Suppressor macrophage treated with lipopolysaccharide for 1 hour (primary cell): Measurements from ENCODE around the gene MTHFSD.
A peak's percentile ranks its signal among the peaks of the same experiment; 100 is the strongest.

Source experiments
- DNase-seq, 3 donors: peaks; one replicate each; pipeline ENCODE4 v3.0.0-alpha.2; 2020 to 2022

The MTHFSD gene

DNA sequence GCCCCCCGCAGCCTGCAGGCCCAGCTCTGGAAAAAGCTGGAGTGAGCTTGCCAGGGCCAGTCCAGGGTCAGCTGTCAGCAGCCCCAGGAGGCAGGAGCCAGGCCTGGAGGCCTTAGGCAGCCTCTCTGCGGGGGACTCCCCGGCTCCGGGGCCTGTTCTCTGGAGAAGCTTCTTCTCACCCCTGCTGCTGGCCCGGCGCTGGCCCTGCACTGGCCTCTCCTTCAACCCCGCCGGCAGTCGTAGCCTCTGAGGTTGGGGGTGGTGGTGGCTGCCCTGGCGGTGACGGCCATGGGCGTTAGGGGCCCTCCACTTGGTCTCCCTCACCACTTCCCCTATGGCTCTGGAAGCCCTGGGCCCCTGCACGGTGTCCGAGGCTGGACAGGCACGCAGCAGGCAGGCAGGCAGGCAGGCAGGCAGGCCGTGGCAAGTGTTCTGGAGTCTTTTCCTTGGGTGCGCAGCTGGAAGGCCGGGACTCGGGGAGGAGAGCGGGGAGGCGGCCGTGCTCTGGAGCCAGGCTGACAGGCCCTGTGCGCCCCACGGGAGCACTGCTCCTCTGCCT lies 42.7 kb downstream of the MTHFSD start:
- DNase-seq, result no peak

DNA sequence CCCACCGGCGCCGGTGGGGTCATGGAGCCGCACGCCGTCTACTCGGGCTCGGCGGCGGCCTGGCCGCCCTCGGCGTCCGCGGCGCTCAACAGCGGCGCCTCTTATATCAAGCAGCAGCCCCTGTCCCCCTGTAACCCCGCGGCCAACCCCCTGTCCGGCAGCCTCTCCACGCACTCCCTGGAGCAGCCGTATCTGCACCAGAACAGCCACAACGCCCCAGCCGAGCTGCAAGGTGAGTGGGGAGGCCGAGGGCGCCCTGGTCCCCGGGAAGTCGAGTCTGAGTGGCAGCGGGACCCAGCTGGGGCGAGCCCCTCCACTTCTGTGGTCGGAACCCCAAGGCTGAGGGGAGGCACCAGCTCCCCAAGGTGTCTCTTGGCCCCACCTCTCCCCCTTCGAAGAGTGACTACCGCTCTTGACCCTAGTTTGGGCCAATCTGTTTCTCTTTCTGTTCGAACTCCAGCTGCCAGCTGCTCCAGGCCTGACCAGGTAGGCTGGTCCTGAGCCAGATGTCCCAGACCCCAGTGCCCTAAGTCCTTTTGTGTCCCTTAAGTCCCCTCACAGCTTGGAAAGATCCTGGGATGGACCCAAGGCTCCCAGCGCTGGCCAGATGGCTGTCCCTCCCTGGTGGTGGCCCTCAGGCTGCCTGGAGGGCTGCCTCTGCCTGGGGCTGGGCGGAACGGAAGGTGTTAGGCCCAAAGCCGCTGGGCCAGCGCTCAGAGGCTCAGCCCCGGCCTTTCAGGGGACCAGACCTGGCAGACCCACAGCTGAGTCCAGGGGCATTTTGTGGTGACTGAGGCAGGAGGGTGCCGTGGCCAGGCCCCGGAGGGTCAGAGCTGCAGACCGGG lies 43.5 kb downstream of the MTHFSD start:
- DNase-seq, result no peak

GRCh38 chr16:86510465-86511261 lies 44.4 kb downstream of the MTHFSD start, which contains the start of gene FOXF1:
FOXF1 (plus strand) TSS chr16:86510527; CDS start chr16:86510570, 43 bp downstream.
- DNase-seq, result peak; percentile 45 to 71 (median 48)

DNA sequence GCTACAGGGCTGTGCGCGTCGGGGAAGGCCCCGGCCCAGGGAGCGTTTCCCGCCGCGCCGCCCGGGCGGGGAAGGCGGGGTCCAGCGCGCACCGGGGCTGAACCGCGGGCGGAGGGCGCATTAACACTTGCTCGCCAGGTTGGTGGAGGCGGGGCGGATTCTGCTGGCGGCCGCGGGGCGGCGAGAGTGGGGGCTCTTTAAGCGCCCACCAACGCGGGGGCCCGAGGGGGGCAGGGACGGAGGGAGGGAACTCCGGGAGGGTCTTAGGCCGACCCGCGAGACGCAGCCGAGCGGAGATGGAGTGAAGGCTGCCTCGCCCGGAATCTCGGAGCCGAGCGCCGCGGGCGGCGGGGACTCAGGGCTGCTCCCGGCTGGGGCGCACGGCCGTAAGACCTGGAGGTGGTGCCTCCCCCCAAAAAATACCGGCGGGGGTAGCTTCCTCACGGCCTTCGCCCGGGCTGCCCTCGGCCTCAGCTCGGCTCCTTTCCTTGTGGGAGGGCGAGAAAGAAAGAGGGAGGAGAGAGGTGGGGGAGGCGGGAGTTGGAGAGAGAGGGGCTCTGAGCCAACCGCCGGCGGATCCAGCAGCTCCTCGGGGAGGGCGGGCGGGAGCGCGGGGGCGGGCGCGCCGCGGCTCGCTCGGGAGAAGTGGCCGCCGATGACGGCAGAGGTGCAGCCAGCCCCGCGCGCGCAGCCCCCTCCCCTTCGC lies 45.1 kb downstream of the MTHFSD start:
- peak in 2 of 3 donors; percentile 13 to 47 for DNase-seq

DNA sequence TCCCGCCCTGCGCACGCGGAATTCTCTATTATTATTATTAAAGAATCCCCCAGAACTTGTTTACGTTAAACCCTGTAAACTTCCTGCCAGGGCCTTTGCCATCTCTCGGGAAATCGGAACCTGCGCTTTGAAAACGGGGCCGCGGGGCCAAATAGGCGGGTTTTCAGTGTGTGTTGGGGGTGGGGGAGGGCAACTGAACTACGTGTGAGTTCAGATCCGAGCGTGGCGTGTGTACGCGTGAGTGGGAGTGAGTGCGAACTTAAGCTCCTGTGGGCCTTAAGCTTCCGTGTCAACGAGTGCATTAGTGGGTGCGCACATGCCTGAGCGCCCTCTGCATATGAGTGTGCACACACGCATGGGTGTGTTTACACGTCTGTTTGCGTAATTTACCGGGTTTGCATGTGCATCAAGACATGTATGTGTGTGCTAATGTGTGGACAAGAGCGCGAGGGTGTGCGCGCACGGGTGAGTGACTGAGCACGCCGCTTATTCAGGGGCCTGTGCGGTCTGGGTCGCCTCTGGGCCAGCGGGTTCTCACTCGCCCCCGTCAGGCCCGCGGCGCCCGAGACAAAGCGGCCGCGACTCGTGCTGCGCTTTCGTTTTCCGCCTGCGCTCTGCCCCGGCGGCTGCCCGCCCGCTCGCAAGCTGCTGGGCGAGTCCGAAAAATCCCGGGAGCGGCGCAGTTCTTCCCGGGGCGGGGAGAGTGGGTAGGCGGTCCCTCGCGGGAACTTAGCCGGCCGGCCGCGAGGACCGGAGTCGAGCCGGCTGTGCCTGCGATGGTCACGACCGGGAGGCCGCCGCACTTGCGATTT lies 45.9 kb downstream of the MTHFSD start:
- peak; percentile 82 to 94 (median 82) for DNase-seq

DNA sequence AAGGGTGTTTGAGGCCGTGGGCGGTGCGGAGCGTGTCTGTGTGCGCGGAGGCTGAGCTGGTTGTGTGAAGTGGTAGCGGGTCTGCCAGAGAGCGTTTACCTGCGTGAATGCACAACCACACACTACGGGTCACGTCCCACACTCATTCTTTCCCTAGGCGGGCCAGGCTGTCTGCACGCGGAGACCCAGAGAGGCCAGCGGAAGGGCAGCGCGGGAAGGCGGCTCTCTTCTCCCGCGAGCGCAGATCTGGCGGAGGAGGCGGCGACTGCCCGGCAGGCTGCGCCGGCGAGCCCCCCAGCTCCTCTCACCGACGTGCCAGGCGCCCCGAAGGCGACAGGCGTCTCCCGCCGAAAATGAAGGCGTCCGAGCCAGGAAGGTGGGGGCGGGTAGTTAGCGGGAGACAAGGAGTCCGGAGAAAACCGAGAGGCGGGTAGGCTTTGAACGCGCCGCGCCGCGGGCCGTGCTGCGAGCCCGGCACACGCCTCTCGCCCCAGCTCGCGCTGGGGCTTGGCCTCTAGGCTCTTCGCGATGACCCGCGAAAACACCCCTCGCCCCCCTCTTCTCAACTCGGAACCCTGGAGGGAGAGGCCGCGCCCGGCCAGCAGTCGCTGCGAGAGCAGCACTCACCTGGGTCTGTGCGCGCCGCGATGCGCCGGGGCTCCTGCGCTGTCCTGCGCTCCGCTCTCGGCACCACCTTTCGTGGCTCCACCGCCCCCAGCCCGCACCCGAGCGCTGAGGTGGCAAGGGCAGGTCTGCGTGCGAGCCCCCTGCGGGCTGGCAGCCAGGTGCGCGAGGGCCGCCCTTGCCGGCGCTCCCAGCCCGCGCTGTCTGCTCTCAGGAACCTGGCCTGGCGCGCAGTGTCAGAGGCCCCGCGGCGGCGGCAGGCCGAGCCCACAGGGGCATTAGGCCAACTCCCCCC lies 46.7 kb downstream of the MTHFSD start:
- no peak for DNase-seq

DNA sequence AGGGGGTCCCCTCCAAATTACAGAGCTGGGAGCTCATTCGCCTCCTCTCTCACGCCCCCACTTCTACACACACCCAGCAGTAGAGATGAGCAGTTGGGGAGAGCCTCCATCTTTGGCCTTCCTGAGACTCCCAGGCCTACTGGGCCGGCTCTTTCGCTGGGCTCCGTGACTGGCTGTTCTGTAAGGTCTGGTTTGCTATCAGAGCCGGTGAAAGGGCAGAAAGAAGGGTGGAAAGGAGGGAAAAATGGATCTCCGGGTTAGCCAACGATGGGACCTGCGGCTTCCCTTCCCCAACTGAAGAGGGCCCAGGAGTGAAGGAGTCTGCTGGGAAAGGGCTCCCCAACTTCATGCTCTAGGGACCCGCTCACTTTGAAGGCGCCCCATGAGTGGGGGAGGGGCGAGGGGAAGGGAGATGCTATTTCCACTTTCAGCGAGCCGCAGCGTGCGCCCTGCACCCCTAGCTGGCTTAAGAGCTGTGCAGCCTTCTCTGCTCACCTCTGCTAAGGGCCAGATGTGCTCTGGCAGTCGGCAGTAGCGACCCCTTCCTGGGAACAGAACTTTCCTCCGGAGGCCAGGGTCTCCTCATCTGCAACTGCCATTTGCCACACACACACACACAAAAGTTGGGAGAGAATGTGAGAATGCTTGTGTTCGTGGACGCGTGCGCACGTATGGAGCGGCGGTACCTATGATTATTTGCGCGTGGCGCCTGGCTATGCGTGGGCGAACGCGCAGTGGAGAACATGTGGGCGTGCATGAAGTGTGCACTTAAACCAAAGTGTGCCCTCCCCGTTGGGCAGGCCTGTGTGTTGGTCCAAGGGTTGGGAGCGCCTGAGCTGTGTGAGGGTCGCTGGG lies 47.6 kb downstream of the MTHFSD start:
- DNase-seq, result no peak

- no peak for DNase-seq
Measured at GRCh38 chr16:86505899-86506864, 48.9 kb downstream of the MTHFSD start.

GRCh38 chr16:86505185-86505898 lies 49.7 kb downstream of the MTHFSD start:
- DNase-seq, result peak; percentile 20 to 58 (median 37)

- no peak for DNase-seq
Measured at GRCh38 chr16:86504315-86505184, 50.5 kb downstream of the MTHFSD start.

DNA sequence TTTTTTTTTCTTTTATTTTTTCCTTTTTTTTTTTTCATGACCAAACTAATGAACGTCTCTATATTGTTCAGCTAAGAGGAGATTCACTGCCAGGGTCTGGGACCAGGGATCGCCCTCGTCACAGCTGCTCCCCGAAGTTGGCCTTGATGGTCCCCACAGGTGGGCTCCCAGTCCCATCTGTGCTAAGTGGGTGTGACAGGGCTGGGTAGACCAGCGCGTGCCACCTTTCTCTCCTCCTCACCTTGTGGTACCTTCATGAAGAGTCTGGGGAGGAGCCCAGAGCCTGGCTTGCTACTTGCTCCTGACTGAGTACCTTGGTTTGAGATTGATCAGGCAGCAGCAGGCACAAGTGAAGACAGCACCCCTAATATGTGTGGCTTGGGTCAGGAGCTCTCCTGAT lies 51.2 kb downstream of the MTHFSD start:
- DNase-seq, result no peak

GRCh38 chr16:86502856-86503748 lies 51.9 kb downstream of the MTHFSD start:
- no peak for DNase-seq

DNA sequence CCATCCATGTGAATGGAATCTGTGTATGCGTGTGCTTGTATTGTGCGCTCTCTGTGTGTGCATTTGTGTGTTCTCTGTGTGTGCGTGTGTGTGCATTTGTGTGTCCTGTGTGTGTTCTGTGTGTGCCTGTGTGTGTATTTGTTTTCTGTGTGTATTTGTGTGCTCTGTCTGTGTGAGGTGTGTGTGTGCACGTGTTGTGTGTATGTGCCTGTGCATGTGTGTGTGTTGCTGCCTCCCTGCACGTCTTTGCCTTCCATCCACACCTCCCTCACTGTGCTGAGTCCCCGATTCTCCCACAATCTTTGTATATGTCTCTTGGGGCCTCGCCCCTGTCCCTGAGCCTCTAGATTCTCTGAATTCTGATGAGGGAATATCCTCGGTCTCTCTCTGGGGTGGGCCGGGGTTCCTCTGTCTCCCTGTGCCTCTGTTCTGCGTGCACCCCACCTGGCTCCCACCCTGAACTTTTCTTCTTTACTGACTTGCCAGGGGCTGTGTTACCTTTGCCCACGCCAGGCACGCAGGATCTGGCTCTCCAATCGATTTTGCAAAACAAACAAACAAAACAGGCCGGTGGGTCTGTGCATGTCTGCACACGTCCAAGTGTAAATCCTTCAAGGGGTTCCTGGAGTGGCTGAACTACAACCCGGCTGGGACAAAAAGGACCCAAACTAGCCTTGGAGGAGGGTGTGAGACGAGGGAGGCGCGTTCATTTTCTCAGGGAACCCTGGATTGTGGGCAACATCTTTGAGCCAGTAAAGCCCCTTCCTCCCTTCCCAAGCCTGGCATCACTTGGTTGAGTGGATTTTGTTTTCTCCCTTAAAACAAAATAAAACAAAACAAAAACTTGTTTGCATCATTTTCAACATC lies 52.8 kb downstream of the MTHFSD start:
- DNase-seq, result no peak

- DNase-seq, result no peak
Measured at GRCh38 chr16:86500708-86501510, 54.1 kb downstream of the MTHFSD start.
